CD4-positive, CD25-positive, alpha-beta regulatory T cell (primary cell): ENCODE measurements around the gene MFSD2A. TPM values are rescaled to one million over a fixed set of nuclear protein-coding genes. Genes with fewer than 3 reads are reported as not detected.
A peak's percentile ranks its signal among the peaks of the same experiment; 100 is the strongest.

Experiments
- ATAC-seq, 2 donors: fragments of 150-1000 bp; cut with Tn5 transposase; one replicate each; pipeline ENCODE4 v1.10.0; 2021; ENCODE audit warnings: low read depth in 2 of 2, moderate number of reproducible peaks in 2 of 2, moderate library complexity in 1 of 2
- DNase-seq, 3 donors: peaks; one replicate each; pipeline versions ENCODE4 v3.0.0 to v3.0.0-alpha.2; 2012 to 2022; ENCODE audit warnings: mixed read lengths in 1 of 3
- H3K27ac ChIP-seq: one replicate; pipeline ENCODE4 v1.7.0; 2013; ENCODE audit warnings: mild to moderate bottlenecking, low read length; ENCODE audit not compliant: insufficient read depth, poor library complexity, severe bottlenecking
- H3K27me3 ChIP-seq: one replicate; pipeline ENCODE4 v1.7.0; 2013; ENCODE audit warnings: low read length; ENCODE audit not compliant: control insufficient read depth, insufficient read depth
- H3K36me3 ChIP-seq: one replicate; pipeline ENCODE4 v1.7.0; 2013; ENCODE audit warnings: mild to moderate bottlenecking, low read length, moderate library complexity; ENCODE audit not compliant: control insufficient read depth, insufficient read depth
- H3K4me1 ChIP-seq: 2 replicates; pipeline ENCODE4 v1.7.0; 2013; ENCODE audit warnings: mild to moderate bottlenecking, low read length; ENCODE audit not compliant: insufficient read depth, control insufficient read depth, poor library complexity, severe bottlenecking
- H3K4me3 ChIP-seq: one replicate; pipeline ENCODE4 v1.7.0; 2013; ENCODE audit warnings: low read depth, mild to moderate bottlenecking, low read length, moderate library complexity
- H3K9me3 ChIP-seq, 2 experiments: 1 replicate in 1 of 2; 2 replicates in 1 of 2; pipeline ENCODE4 v1.7.0; 2013; ENCODE audit warnings: low read length in 2 of 2, mild to moderate bottlenecking in 1 of 2, moderate library complexity in 1 of 2; ENCODE audit not compliant: control insufficient read depth in 2 of 2
- H3K27ac Mint-ChIP-seq, 3 donors: one replicate each; pipeline ENCODE4 v1.8.0; 2020 to 2022; ENCODE audit warnings: mild to moderate bottlenecking in 3 of 3, mixed read lengths in 3 of 3, moderate library complexity in 2 of 3
- H3K27me3 Mint-ChIP-seq: one replicate; pipeline ENCODE4 v1.8.0; 2022; ENCODE audit warnings: mild to moderate bottlenecking, mixed read lengths
- H3K36me3 Mint-ChIP-seq: one replicate; pipeline ENCODE4 v1.8.0; 2020; ENCODE audit warnings: mixed read lengths
- H3K4me1 Mint-ChIP-seq, 4 donors: one replicate each; pipeline ENCODE4 v1.8.0; 2020 to 2022; ENCODE audit warnings: mixed read lengths in 4 of 4, mild to moderate bottlenecking in 1 of 4
- H3K4me3 Mint-ChIP-seq, 4 donors: one replicate each; pipeline ENCODE4 v1.8.0; 2020 to 2022; ENCODE audit warnings: mild to moderate bottlenecking in 4 of 4, mixed read lengths in 4 of 4, moderate library complexity in 3 of 4
- H3K9me3 Mint-ChIP-seq, 7 donors: one replicate each; pipeline ENCODE4 v1.8.0; 2020 to 2022; ENCODE audit warnings: mixed read lengths in 7 of 7, mild to moderate bottlenecking in 3 of 7, moderate library complexity in 2 of 7
- polyA plus RNA-seq, 4 donors: library from polyadenylated mRNA; unstranded; fragments of 300-500 nt; fragmentation: Illumina TruSeq; gene quantifications; one replicate each; pipeline ENCODE4 v1.2.3, GENCODE V29; 2021
- total RNA-seq: library from RNA; stranded (reverse); gene quantifications from one replicate; pipeline ENCODE4 v1.2.3, GENCODE V29; 2022

Gene MFSD2A
- total and polyA plus RNA-seq, 5 donors from 2014 or later: 0.27 to 3.7 (median 0.39) TPM; not detected in 2

DNA sequence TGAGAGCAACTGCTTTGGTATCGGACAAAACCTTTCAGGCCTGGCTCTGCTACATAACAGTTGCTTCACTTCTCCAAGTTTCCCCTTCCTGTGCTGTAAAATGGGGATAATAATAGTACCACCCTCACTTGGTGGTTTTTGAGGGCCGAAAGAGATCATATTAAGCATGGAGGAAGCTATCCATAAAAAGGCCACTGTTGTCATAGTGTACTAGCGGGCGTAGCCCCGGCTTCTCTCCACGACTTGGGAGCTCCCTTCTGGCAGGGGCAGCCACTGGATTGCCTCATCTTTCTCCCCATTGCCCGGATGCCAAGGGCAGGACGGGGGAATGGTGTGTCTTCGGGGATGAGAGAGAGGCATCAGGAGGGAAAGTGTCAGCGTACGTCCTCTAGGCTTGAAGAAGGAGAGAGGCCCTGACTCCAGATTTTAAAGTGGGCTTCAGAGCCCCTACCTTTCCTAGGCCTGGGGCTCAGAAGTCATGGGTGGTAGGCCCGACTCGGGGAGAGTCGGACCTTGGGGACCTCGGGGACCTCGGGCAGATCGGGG is 548 bp upstream of the MFSD2A start:
- Histone ChIP-seq H3K9me3 (no peaks in the 10 kb centered on the region), H3K4me1 (peaks cover 21% of the 10 kb centered on the region), H3K27me3 (no peaks in the 10 kb centered on the region), H3K4me3 (no peak overlapping the region), H3K27ac (no peak overlapping the region), H3K36me3 (no peaks in the 10 kb centered on the region)
- no peaks in the 10 kb centered on the region for H3K9me3 Mint-ChIP-seq
- H3K27me3 Mint-ChIP-seq: peaks cover 9% of the 10 kb centered on the region
- no peaks in the 10 kb centered on the region for H3K36me3 Mint-ChIP-seq
- H3K4me3 Mint-ChIP-seq: peak overlapping the region; percentile 86 to 99 (median 94)
- peaks cover 4 to 25% (median 14%) of the 10 kb centered on the region in 4 donors for H3K4me1 Mint-ChIP-seq
- H3K27ac Mint-ChIP-seq: no peak overlapping the region
- DNase-seq: no peak
- no peak for ATAC-seq

DNA sequence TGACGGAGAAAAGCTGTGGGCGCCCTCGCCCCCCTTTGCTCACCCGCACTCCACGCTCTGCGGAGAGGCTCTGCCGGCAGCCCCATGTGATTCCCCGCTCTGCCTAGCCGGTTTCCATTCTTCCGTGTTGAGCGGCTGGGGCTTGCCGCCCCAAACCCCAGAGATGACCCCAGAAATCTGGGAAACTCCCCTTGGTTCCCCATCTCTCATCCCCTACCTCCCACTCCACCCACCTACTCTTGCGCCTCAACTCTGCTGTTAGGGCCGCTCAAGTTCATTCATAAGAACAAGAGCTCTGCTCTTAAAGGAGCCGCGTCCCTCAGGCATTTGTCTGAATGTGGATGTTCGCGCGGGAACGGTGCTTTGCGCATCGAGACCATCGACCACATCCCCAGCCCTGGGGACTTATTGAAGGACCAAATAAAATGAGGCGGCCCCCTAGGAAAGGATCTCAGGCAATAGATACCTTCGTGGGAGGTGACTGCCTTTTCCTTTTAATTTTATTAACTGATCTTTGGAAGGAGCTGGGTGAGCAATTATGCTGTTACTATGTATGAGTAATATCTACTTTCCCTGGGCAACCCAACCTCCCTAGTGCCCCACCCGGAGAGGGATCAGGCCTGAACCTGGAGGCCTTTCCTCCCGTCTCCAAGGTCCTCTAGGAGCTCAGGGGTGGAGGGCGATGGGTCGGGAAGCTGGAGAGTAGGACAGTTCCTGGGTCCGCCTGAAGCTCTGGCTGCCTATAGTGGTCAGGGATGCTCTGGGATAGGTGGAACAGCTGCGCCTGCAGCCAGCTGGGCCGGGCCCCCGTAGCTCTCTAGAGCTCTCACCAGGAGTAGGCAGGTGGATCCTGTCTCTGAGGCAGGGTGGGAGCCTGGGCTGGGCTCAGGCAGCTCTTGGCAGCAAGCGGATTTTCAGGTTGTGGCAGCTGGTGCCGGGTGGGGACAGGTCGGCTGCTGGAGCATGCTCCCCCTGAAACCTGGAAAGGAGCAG is 898 bp downstream of the MFSD2A start:
- Histone ChIP-seq H3K9me3 (no peaks in the 10 kb centered on the region), H3K36me3 (no peaks in the 10 kb centered on the region), H3K4me1 (peaks cover 21% of the 10 kb centered on the region), H3K27me3 (no peaks in the 10 kb centered on the region), H3K4me3 (peak overlapping the region; percentile 70), H3K27ac (peak overlapping the region; percentile 33)
- Mint-ChIP-seq H3K27ac (peak overlapping the region; percentile 38 to 84 (median 54)), H3K4me1 (peaks cover 4 to 33% (median 14%) of the 10 kb centered on the region in 4 donors), H3K9me3 (no peaks in the 10 kb centered on the region), H3K4me3 (peak overlapping the region; percentile 86 to 99 (median 94)), H3K36me3 (no peaks in the 10 kb centered on the region), H3K27me3 (peaks cover 4% of the 10 kb centered on the region)
- peak; percentile 15 to 74 (median 20) for DNase-seq
- ATAC-seq: peak; percentile 13 to 21

GRCh38 chr1:39957299-39958015 is 2.5 kb downstream of the MFSD2A start:
- no peaks in the 10 kb centered on the region for H3K36me3 ChIP-seq
- no peaks in the 10 kb centered on the region for H3K9me3 ChIP-seq
- Mint-ChIP-seq H3K27me3 (peaks cover 4% of the 10 kb centered on the region), H3K9me3 (no peaks in the 10 kb centered on the region), H3K27ac (no peak overlapping the region), H3K4me3 (peak overlapping the region in 2 of 4 donors; percentile 34 to 65), H3K4me1 (peaks cover 6 to 33% (median 15%) of the 10 kb centered on the region in 4 donors), H3K36me3 (no peaks in the 10 kb centered on the region)
- DNase-seq (no peak), ATAC-seq (no peak)
- no peak overlapping the region for H3K27ac ChIP-seq
- no peaks in the 10 kb centered on the region for H3K27me3 ChIP-seq
- peaks cover 21% of the 10 kb centered on the region for H3K4me1 ChIP-seq
- no peak overlapping the region for H3K4me3 ChIP-seq

- ATAC-seq (no peak), DNase-seq (no peak)
- Histone ChIP-seq H3K4me3 (no peak overlapping the region), H3K4me1 (peaks cover 21% of the 10 kb centered on the region), H3K27ac (no peak overlapping the region), H3K36me3 (no peaks in the 10 kb centered on the region), H3K27me3 (no peaks in the 10 kb centered on the region), H3K9me3 (no peaks in the 10 kb centered on the region)
- Mint-ChIP-seq H3K36me3 (no peaks in the 10 kb centered on the region), H3K27me3 (peaks cover 4% of the 10 kb centered on the region), H3K9me3 (no peaks in the 10 kb centered on the region), H3K27ac (no peak overlapping the region), H3K4me1 (peaks cover 6 to 33% (median 15%) of the 10 kb centered on the region in 4 donors), H3K4me3 (no peak overlapping the region)
Observed at GRCh38 chr1:39958403-39959200, 3.7 kb downstream of the MFSD2A start.

DNA sequence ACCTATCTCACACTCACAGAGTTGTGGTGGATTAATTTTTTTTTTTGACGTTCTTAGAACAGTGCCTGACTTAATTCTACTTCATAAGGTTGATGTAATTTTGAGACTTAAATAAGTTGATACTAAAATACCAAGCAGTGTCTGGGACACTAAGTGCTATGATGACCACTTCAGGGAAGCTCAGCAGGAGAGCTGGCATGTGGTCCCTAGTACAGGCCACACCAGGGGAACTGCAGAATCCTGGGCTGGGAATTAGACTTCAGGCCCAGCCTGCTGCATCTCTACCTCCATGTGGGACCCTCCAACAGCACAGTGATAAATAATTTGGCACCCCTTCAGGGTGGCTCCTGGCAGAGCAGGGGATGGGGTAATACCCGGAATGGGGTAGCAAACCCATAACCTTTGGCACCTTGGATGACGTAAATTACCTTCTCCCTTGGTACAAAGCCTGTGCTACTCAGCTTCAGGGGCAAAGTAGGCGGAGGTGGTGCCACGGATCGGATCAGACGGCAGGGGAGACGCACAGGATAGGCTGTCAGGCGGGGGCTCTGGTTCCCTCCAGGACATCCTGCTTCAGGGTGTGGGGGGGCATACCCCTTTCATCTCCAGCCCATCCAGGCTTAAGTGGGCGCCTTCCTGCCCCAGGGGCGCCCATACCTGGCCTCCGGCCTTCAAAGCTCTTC is 4.8 kb downstream of the MFSD2A start:
- Mint-ChIP-seq H3K9me3 (no peaks in the 10 kb centered on the region), H3K4me1 (peaks cover 6 to 28% (median 12%) of the 10 kb centered on the region in 4 donors), H3K27ac (peak overlapping the region in 1 of 3 donors; percentile 20), H3K4me3 (no peak overlapping the region), H3K36me3 (no peaks in the 10 kb centered on the region), H3K27me3 (peaks cover 4% of the 10 kb centered on the region)
- H3K36me3 ChIP-seq: no peaks in the 10 kb centered on the region
- DNase-seq: no peak
- ATAC-seq: no peak
- H3K27ac ChIP-seq: no peak overlapping the region
- peaks cover 16% of the 10 kb centered on the region for H3K4me1 ChIP-seq
- H3K27me3 ChIP-seq: no peaks in the 10 kb centered on the region
- H3K9me3 ChIP-seq: no peaks in the 10 kb centered on the region
- H3K4me3 ChIP-seq: no peak overlapping the region

- Mint-ChIP-seq H3K4me1 (peaks cover 5 to 24% (median 9%) of the 10 kb centered on the region in 4 donors), H3K36me3 (no peaks in the 10 kb centered on the region), H3K4me3 (no peak overlapping the region), H3K27me3 (peaks cover 3% of the 10 kb centered on the region), H3K9me3 (no peaks in the 10 kb centered on the region), H3K27ac (peak overlapping the region in 1 of 3 donors; percentile 29)
- no peaks in the 10 kb centered on the region for H3K27me3 ChIP-seq
- H3K4me1 ChIP-seq: peaks cover 9% of the 10 kb centered on the region
- no peak overlapping the region for H3K4me3 ChIP-seq
- no peak overlapping the region for H3K27ac ChIP-seq
- ATAC-seq (peak in 1 of 2 donors; percentile 47), DNase-seq (peak in 1 of 3 donors; percentile 60)
- H3K36me3 ChIP-seq: no peaks in the 10 kb centered on the region
- no peaks in the 10 kb centered on the region for H3K9me3 ChIP-seq
Observed at GRCh38 chr1:39960431-39960958, 5.5 kb downstream of the MFSD2A start.
